ENCODE results near the gene PGP. TPM values are rescaled to one million over a fixed set of nuclear protein-coding genes. Genes with fewer than 3 reads are reported as not detected.
"Not testable (repeated sequence)": the region's sequence is repeated elsewhere in the genome, so short reads cannot be mapped to it uniquely, and the experiment has no call there.

The PGP gene, protein sequence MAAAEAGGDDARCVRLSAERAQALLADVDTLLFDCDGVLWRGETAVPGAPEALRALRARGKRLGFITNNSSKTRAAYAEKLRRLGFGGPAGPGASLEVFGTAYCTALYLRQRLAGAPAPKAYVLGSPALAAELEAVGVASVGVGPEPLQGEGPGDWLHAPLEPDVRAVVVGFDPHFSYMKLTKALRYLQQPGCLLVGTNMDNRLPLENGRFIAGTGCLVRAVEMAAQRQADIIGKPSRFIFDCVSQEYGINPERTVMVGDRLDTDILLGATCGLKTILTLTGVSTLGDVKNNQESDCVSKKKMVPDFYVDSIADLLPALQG
- total RNA-seq, result 9.7 and 29.9 TPM in 2 replicates

DNA sequence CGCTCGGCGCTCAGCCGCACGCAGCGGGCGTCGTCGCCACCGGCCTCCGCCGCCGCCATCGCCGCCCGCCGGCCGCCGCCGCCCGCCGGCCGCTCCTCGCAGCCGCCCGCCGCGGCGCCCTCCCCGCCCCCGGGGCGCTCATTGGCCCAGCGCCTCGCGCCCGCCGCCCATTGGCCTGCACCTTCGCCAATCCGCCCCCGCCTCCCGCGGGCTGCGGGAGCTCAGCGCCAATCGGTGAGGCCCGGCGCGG, at the start of gene PGP:
PGP (minus strand) TSS at position 122 of the 250 bp plus-strand sequence; CDS start at position 59, 63 bp downstream.
- no peak for DNase-seq (ENCODE audit: low read depth)

DNA sequence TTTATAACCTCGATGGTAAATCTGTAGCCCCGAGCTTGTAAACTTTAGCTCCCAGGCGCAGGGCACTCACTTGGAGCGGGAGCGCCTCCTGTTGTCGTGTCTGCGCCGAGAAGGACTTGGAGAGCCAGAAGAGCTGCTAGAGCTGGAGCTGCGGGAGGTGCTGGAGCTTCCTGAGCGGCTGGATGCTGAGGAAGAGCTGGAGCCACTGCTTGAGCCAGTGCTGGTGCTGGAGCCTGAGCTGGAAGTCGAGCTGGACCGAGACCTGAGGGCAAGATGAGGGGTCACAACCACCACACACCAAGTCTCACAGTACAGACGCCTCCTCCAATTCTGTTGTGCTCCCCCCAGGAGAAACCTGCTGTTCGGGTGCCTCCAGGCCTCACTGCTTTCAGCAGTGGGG, 48.4 kb upstream of the PGP start:
- DNase-seq (ENCODE audit: low read depth), result not testable (repeated sequence)

DNA sequence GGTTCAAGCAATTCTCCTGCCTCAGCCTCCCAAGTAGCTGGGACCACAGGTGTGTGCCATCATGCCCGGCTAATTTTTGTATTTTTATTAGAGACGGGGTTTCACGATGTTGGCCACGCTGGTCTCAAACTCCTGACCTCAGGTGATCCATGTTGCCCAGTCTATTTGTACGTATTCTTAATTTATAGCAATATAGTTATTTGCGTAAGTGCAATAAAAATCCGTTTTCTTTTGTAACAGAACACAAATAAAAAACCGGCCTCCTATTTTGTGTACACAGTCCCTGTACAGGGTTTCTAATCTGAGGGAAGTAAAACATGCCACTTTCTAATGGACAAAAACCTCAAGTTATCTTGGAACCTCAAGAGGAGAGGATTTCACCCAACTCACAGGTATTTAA, 45.6 kb upstream of the PGP start:
- DNase-seq (ENCODE audit: low read depth), result no peak

DNA sequence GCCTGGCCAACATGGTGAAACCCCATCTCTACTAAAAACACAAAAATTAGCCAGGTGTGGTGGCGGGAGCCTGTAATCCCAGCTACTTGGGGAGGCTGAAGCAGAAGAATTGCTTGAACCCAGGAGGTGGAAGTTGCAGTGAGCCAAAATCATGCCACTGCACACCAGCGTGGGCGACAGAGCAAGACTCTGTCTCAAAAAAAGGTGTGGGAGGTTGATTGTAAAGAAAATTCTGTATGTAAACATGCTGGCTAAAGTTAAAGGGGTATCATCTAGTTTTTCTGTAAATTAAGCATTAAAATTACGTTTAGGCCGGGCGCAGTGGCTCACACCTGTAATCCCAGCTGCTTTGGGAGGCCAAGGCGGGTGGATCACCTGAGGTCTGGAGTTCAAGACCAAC, 43.9 kb upstream of the PGP start:
- not testable (repeated sequence) for DNase-seq (ENCODE audit: low read depth)

DNA sequence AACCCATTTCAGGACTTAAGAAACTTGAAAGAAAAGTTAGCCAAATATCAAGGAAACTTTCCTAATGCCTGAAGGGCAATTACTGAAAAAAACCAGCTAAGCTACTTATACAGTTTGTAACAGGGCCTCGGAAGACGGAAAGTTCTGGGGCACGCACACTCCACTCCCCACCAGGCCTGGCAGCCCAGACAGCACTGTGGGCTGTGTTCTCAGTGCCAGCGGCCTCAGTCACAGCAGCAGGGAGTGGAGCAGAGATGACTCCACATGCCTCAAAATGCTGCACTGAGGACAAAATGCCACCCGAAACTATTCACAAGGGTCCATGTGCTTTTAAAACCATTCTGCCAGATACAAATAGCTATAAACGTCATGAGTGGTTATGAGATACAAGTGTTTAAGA, 43.1 kb upstream of the PGP start:
- no peak for DNase-seq (ENCODE audit: low read depth)

DNA sequence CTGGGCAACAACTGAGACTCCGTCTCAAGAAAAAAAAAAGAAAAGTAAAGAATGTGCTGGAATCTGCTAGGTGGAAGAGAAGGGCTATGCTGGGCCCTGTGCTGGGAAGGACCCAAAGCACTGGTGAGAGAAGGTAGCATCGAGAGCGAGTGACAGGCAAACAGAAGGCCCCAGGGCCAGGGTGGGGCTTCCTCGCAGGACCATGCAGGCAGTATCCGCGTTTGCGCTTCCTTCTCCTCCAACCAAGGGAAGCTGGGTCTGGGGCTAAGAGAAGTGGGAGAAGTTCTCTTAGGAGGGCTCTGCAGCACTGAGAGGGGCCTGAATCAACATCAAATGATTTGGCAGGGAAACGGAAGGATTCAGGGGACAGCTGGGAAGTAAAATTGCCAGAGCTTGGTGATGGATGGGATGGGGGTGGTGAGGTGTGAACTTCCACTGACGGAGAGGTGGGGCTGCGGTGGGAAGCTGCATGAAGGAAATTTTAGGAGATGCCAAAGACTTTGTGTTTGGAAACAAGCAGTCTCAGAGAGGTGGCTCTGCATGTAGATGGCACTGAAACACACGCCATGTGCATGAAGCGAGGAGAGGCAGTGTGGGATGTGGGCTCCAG, 42.0 kb upstream of the PGP start:
- DNase-seq (ENCODE audit: low read depth), result no peak

DNA sequence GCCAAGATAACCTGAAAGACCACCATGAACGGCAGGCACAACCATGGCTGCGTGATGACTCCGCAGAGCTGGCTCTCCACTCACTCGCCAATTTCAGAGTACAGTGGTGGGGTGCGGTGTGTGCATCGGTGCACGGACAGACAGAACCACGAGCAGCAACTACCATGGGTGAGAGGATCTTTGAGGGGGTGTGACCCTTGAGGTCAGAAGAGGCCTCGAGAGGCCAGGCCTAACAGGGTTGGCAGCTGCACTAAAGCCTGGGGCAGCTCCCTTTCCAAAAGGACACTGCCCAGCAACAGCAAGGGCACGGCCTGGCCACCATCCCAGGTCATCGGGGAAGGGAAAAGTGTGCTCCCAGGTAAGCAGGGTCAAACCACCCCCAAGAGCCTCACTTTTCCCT, 38.7 kb upstream of the PGP start:
- no peak for DNase-seq (ENCODE audit: low read depth)

DNA sequence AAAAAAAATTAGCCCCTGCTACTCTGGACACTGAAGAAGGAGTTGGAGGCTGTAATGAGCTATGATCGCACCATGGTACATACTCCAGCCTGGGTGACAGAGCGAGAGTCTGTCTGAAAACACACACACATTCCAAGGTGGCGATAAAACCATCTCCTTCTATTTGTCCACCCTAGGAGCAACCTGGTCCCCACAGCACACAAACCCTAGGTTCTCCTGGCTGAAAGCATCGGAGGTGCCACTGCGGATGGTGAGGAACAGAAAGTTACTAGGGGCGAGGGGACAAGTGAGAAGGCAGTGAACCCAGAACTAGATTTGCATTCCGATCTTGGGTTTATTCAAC, 38.1 kb upstream of the PGP start:
- DNase-seq (ENCODE audit: low read depth), result no peak

DNA sequence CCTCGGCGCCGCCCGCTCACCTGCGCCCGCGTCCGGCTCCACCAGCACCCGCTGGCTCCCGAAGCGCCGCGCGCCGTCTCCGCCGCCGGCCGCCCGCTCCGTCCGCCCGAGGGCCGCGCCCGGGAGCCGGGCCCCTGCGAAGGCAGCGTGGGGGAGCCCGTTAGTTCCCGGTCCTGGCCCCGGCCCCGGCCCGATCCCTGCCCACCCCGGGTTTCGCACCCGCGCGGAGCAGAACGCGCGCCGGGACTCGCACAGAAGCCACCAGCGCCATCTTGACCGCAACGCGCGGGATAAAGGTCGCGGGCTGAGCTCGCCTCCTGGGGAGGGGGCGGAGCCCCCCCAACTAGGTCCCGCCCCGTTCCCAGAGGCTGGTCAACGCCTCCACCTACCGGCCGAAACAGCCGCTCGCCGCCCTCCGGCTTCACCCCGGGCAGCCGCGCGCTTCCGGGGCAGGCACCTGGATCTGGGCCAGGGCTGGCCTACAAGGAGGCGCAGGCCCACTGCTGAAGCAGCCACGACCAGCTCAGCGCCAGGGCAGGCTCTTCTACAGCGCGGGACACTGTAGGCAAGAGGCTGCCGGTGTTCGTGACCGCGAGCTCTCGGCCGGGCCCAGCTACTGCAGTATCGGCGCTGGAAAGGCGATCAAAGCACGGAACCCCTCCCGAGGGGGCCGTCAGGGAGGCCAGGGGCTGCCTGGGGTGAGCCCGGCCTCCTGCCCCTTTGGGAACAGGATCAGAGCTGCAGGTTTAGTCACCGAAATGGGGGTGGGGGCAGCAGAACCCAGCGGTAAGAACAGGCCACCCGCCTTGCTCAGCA, 36.9 kb upstream of the PGP start, which contains the start of gene ECI1:
ECI1 (minus strand) TSS at position 292 of the 816 bp plus-strand sequence; CDS start at position 271, 21 bp downstream.
- DNase-seq (ENCODE audit: low read depth), result peak; percentile 76

DNA sequence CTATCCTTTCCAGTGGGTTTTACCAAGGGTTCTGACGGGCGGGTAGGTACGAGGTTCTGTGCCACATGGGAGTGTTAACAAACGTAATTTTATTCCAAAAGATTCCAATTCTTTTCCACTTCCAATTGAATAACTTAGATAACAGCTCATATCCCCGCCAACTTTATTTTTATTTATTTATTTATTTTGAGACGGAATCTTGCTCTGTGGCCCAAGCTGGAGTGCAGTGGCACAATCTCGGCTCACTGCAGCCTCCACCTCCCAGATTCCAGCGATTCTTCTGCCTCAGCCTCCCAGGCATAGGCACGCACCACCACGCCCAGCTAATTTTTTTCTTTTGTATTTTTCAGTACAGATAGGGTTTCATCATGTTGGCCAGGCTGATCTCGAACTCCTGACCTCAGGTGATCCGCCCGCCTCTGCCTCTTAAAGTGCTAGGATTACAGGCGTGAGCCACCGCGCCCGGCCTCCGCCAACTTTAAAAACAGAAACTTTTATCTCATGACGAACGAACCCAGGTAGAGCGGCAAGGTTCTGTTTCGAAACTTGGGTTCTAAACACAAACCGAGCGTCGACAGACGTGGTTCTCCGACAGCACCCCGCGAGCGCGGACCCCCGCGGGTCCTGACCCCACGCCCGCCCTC, 36.1 kb upstream of the PGP start:
- peak; percentile 25 for DNase-seq (ENCODE audit: low read depth)

DNA sequence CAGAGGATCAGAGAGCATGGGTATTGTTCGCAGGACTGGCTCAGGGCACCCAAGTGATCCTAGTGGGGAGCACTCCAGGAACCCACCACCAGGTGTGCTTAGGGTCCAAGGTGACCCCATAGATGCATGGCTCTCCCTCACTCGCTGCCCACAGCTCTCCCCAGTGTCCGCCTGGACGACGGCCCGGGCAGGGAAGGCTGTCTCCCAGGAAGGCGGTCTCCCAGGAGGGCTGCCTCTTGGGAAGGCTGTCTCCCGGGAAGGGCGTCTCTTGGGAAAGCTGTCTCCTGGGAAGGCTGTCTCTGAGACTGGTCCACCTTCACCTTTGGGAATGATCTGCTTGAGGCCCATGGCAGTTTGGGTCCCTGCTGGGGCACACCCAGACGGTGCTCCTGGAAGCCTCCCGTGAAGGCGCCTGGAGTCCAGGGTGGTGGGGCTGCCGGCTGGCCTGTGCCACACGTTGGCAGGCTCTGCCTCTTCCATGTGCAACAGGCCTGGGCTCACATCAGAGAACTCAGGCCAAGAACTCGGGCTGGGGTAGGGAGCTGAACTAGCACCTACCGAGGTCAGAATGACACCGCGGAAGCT, 31.8 kb upstream of the PGP start:
- no peak for DNase-seq (ENCODE audit: low read depth)

DNA sequence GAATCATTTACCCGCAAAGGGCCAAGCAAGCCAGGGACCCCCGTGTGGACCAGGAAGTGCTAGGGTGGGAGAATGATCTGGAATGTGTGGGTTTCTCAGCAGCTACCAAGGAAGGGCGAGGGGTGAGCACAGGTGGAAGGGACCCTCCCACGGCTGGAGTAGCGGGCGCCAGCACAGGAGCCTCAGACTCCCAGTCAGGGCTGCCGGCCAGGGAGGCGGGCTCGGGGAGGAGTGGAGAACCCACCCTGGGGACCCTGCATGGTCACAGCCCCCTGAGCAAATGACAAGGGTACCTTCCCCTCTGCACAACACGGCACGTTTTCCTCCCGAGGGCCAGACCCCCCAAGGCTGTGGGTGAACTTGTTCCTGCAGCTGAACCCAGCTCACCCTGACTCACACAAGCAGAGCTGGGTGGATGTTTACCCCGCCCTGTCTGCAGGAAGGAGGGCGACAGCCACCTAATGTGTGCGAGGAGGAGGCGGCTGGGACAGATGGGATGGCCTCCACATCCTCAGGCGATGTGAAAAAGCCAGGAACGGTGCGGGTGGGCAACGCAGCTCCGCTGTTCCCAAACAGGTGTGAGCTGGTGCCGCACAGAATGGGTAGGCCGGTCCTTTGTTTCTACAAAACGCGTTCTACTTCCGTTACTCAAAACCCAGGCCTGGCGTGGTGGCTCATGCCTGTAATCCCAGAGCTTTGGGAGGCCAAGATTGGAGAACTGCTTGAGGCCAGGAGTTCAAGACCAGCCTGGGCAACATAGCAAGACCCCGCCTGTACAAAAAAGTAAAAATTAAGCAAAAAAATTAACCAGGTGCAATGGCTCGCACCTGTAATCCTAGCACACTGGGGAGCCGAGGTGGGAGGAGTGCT, 30.5 kb upstream of the PGP start:
- no peak for DNase-seq (ENCODE audit: low read depth)

DNA sequence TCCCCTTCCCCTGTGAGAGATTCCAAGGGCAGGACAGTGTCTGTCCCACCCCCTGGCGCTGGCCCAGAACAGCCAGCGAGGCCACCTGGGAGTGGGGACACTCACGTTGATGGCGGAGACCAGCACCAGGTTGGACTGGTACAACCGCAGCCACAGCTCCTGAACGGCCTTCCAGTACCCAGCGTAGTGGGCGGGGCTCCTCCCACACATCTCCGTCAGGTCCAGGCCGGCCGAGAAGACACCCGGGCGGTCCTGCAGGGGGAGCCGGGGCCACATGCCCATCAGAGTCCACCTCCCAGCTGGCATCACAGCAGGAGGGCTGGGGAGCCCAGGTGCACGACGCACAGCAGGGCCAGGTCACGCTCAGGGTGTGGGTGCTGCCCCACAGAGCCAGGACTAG, 29.7 kb upstream of the PGP start:
- DNase-seq (ENCODE audit: low read depth), result no peak

DNA sequence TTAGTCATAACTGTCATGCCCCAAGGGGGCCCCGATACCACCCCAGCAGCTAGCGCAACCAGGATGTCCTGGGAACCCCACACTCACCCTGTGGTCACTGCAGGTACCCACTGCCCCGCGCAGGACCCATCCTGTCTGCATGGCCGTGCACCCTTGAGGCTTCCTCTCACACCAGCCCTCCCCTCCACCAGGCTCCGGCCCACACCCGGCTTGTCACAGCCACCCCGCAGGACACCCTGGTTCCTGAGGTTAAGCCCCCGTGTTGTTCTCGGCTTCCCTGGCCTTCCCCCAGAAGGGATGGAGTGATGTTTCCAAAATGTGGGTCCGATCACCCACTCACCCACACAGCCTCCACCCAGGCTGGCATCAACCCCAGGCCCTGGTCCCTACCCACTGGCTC, 29.1 kb upstream of the PGP start:
- no peak for DNase-seq (ENCODE audit: low read depth)

DNA sequence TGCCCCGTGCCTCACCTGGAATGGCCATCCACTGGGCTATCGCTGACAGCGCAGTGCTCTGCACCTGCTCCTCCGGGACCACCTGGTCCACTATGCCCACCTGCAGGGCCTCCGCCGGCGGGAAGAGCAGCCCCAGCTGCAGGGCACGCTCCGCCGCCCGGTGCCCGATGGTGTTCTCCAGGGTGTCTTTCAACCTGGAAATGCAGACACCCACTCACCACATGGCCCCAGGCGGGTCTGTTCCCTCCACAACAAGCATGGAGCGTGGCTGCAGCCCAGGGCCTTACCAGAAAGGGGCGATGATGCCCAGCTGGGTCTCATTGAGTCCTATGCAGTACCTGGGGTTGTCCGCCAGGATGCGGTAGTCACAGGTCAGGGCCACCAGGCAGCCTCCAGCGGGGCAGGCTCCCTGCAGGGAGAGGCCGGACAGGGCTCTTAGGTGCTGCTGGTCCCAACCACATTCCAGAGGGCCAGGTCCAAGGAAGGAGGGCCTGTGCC, 28.4 kb upstream of the PGP start:
- no peak for DNase-seq (ENCODE audit: low read depth)

DNA sequence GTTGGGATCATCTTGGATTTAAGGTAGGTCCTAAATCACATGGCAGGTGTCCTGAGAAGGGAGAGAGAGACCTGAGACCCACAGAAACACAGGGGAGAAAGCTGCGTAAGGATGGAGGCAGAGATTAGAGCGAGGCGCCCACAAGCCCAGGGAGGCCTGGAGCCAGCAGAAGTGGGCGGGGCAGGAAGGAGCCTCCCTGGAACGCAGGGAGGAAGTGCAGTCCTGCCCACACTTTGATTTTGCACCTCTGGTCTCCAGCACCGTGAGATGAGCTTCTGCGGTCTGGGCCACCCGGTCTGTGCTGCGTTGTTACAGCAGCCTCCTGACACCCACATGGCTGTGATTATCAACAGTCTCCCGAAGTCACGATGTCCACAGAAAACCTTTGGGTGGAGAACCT, 28.0 kb upstream of the PGP start:
- DNase-seq (ENCODE audit: low read depth), result no peak

DNA sequence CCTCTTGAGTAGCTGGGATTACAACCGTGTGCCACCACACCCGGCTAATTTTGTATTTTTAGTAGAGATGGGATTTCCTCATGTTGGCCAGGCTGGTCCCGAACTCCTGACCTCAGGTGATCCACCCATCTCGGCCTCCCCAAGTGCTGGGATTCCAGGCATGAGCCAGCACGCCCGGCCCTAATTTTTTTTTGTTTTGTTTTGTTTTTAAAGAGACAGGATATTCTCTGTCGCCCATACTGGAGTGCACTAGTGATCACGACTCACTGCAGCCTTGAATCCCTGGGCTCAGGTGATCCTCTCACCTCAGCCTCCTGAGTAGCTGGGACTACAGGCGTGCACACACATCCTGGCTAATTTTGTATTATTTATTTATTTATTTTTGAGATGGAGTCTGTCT, 25.7 kb upstream of the PGP start:
- not testable (repeated sequence) for DNase-seq (ENCODE audit: low read depth)

DNA sequence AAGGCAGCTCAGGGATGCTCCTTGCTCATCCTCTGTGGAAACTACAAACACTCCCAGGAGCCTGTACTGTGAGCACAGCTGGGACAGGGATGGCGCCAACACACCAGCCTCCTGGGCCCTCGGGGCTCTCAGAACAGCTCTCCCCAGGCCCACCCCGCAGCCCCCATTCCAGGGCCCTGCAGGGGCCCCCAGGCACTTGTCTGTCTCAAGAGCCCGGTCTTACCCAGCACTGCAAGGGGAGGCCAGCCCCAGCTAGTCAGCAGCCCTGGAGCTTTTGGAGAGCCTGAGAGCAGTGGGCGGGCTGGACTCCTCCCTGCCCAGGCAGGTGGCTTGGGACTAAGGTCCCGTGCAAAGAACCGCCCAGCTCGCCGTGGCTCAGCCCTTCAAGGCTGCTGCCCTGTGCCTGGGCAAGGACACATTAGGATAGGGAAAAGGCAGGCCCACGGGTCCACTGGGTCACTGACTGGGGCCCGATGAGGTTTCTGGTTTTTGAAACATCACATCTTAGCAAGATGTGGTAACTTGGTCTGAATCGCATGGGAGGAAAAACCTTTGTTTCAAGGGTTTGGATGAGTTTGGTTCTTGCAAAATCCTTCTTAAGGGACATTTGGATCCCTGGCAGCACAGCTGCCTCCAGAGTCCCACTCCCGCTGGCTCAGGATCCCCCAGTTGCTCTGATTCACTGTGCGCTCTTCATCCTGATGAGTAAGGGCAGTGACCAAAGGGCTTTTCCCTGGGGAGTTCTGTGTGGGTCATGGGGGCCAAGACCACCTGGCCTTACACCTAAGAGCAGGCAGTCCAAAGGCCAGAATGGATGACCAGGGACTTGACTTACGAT, 24.4 kb upstream of the PGP start:
- DNase-seq (ENCODE audit: low read depth), result no peak

DNA sequence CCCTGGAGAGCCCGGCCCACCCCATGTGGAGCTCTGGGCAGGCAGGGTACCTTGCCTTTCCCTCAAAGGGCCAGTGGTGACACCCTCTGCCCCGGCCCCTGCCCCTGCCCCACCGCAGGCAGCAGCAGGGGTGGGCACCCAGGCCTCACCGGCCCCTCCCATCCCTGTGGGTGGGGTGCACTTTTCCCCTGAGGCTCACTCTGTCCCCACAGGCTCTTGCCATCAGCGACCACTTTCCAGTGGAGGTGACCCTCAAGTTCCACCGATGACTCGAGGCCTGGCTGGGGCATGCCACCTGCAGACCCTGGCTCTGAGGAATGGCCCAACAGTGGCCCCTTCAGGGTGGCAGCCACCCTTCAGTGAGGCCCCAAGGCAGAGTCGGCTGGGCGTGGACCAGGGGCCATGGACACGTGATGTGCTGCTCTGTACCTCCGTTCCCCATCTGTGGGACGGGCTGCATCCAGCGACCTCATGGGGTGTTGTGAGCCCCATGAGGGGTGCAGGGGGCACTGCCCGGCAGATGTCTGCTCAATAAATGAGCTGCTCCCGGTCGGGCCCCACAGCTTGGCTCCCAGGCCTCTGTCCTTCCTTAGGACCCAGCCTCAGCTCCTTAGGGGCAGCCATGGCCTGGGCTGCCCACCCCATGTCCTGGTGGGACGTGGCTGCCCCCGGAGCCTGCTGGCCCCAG, 23.7 kb upstream of the PGP start:
- no peak for DNase-seq (ENCODE audit: low read depth)

All from renal cortical epithelial cell (primary cell).